ENCODE results near the gene EHMT2. TPM values are rescaled to one million over a fixed set of nuclear protein-coding genes. Genes with fewer than 3 reads are reported as not detected.
A peak's percentile ranks its signal among the peaks of the same experiment; 100 is the strongest.

EHMT2 gene
- total RNA-seq, 2 donors from 2014 or later: 113 to 121 TPM

DNA sequence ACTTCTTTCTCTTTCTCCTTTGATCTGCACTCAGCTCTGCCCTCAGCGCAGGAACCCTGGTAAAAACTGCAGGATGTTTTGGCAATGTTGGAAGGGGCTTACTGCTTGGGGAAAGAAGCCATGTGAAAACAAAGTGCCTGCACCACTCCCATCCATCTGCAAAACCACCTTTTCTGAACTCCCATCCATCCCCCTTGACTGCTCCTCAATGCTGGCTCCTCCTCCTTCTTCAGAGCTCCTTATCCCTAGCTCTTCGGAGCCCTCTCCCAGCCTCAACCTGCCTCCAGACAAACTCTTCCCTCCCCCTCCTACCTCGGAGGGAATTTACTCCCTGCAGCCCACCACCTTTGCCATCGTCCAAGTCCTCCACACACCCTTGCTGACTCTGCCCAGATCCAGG is 8.6 kb upstream of the EHMT2 start:
- DNase-seq: peak; percentile 66
- Histone ChIP-seq H3K4me1 (ENCODE audit: control insufficient read depth, insufficient read depth, low read length) (peaks cover 2% of the 10 kb centered on the region), H3K27ac (ENCODE audit: low read depth, low read length) (no peak overlapping the region), H3K9ac (ENCODE audit: extremely low read depth, low read length, poor library complexity, severe bottlenecking) (no peak overlapping the region), H3K9me3 (ENCODE audit: control insufficient read depth, low read length) (no peaks in the 10 kb centered on the region), H3K27me3 (ENCODE audit: control insufficient read depth, insufficient read depth, low read length, poor library complexity, severe bottlenecking) (no peaks in the 10 kb centered on the region), H3K4me3 (ENCODE audit: low read length) (no peak overlapping the region), H3K36me3 (ENCODE audit: control insufficient read depth, insufficient read depth, low read length) (no peaks in the 10 kb centered on the region)
- 20 to 29% methylated on average over 2 to 4 of the region's 4 CpGs for WGBS, 2 experiments (ENCODE audit: insufficient coverage in 1 of 2, insufficient read length in 1 of 2)
- Mint-ChIP-seq H3K27me3 (ENCODE audit: insufficient read depth) (peaks cover 2% of the 10 kb centered on the region), H3K9me3 (no peaks in the 10 kb centered on the region), H3K4me3 (no peak overlapping the region), H3K36me3 (ENCODE audit: low read depth) (no peaks in the 10 kb centered on the region), H3K27ac (peak overlapping the region; percentile 74), H3K4me1 (peaks cover 20% of the 10 kb centered on the region)
- TF ChIP-seq, protein P1, sequence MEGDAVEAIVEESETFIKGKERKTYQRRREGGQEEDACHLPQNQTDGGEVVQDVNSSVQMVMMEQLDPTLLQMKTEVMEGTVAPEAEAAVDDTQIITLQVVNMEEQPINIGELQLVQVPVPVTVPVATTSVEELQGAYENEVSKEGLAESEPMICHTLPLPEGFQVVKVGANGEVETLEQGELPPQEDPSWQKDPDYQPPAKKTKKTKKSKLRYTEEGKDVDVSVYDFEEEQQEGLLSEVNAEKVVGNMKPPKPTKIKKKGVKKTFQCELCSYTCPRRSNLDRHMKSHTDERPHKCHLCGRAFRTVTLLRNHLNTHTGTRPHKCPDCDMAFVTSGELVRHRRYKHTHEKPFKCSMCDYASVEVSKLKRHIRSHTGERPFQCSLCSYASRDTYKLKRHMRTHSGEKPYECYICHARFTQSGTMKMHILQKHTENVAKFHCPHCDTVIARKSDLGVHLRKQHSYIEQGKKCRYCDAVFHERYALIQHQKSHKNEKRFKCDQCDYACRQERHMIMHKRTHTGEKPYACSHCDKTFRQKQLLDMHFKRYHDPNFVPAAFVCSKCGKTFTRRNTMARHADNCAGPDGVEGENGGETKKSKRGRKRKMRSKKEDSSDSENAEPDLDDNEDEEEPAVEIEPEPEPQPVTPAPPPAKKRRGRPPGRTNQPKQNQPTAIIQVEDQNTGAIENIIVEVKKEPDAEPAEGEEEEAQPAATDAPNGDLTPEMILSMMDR (conservative IDR thresholded peaks at IDR 0.05): no peak

DNA sequence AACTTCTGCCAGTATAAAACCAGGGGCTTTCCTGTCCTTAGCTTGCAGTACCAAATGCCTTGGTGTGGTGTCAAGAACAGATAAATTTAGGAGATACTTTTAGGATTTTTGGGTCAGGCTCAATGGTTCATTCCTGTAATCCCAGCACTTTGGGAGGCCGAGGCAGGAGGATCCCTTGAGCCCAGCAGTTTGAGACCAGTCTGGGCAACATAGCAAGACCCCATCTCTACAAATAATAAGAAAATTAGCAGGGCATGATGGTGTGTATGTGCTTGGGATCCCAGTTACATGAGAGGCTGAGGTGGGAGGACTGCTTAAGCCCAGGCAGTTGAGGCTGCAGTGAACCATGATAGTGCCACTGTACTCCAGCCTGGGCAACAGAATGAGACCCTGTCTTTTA is 7.5 kb upstream of the EHMT2 start:
- WGBS, 2 experiments (ENCODE audit: insufficient coverage in 1 of 2, insufficient read length in 1 of 2): 85% methylated on average over 1 of the region's 1 CpG; no CpG with 5 or more reads in 1 of the 2 experiments
- H3K27me3 ChIP-seq (ENCODE audit: control insufficient read depth, insufficient read depth, low read length, poor library complexity, severe bottlenecking): no peaks in the 10 kb centered on the region
- H3K4me1 ChIP-seq (ENCODE audit: control insufficient read depth, insufficient read depth, low read length): peaks cover 2% of the 10 kb centered on the region
- Mint-ChIP-seq H3K4me1 (peaks cover 20% of the 10 kb centered on the region), H3K27me3 (ENCODE audit: insufficient read depth) (peaks cover 2% of the 10 kb centered on the region), H3K36me3 (ENCODE audit: low read depth) (no peaks in the 10 kb centered on the region), H3K27ac (no peak overlapping the region), H3K4me3 (no peak overlapping the region), H3K9me3 (no peaks in the 10 kb centered on the region)
- TF ChIP-seq, protein P1 (conservative IDR thresholded peaks at IDR 0.05): no peak
- H3K9ac ChIP-seq (ENCODE audit: extremely low read depth, low read length, poor library complexity, severe bottlenecking): no peak overlapping the region
- no peak overlapping the region for H3K27ac ChIP-seq (ENCODE audit: low read depth, low read length)
- H3K36me3 ChIP-seq (ENCODE audit: control insufficient read depth, insufficient read depth, low read length): no peaks in the 10 kb centered on the region
- DNase-seq: no peak
- H3K4me3 ChIP-seq (ENCODE audit: low read length): no peak overlapping the region
- H3K9me3 ChIP-seq (ENCODE audit: control insufficient read depth, low read length): no peaks in the 10 kb centered on the region

- no peak for DNase-seq
- Histone ChIP-seq H3K9me3 (ENCODE audit: control insufficient read depth, low read length) (no peaks in the 10 kb centered on the region), H3K9ac (ENCODE audit: extremely low read depth, low read length, poor library complexity, severe bottlenecking) (no peak overlapping the region), H3K4me1 (ENCODE audit: control insufficient read depth, insufficient read depth, low read length) (peaks cover 2% of the 10 kb centered on the region), H3K4me3 (ENCODE audit: low read length) (no peak overlapping the region), H3K27me3 (ENCODE audit: control insufficient read depth, insufficient read depth, low read length, poor library complexity, severe bottlenecking) (no peaks in the 10 kb centered on the region), H3K27ac (ENCODE audit: low read depth, low read length) (no peak overlapping the region), H3K36me3 (ENCODE audit: control insufficient read depth, insufficient read depth, low read length) (no peaks in the 10 kb centered on the region)
- peaks cover 22% of the 10 kb centered on the region for H3K4me1 Mint-ChIP-seq
- H3K9me3 Mint-ChIP-seq: no peaks in the 10 kb centered on the region
- 67 to 88% methylated on average over 1 to 2 of the region's 3 CpGs for WGBS, 2 experiments (ENCODE audit: insufficient coverage in 1 of 2, insufficient read length in 1 of 2)
- H3K36me3 Mint-ChIP-seq (ENCODE audit: low read depth): peaks cover 2% of the 10 kb centered on the region
- H3K27ac Mint-ChIP-seq: no peak overlapping the region
- H3K4me3 Mint-ChIP-seq: no peak overlapping the region
- TF ChIP-seq, protein P1 (conservative IDR thresholded peaks at IDR 0.05): no peak
- H3K27me3 Mint-ChIP-seq (ENCODE audit: insufficient read depth): no peaks in the 10 kb centered on the region
These were observed 6.5 kb upstream of the EHMT2 start for GRCh38 chr6:31903957-31904356.

Data from endodermal cell (in vitro differentiated cells).